AG09309 (cell line): ENCODE data around the gene NHLRC1.

Experiments
- DNase-seq: peaks from one replicate; pipeline ENCODE4 v3.0.0-alpha.2; 2010; ENCODE audit warnings: low read depth
- H3K4me3 ChIP-seq: 2 replicates; pipeline ENCODE4 v1.5.1; 2011; ENCODE audit warnings: mild to moderate bottlenecking, low read depth, low read length, moderate library complexity; ENCODE audit not compliant: control insufficient read depth
- TF ChIP-seq, protein P1 (sequence below): IDR thresholded peaks from 2 replicates; pipeline ENCODE4 v1.5.1; 2011; ENCODE audit warnings: mild to moderate bottlenecking, low read depth, low read length, inconsistent platforms; ENCODE audit not compliant: insufficient read depth, control insufficient read depth; ENCODE audit errors: missing control alignments

Gene NHLRC1

DNA sequence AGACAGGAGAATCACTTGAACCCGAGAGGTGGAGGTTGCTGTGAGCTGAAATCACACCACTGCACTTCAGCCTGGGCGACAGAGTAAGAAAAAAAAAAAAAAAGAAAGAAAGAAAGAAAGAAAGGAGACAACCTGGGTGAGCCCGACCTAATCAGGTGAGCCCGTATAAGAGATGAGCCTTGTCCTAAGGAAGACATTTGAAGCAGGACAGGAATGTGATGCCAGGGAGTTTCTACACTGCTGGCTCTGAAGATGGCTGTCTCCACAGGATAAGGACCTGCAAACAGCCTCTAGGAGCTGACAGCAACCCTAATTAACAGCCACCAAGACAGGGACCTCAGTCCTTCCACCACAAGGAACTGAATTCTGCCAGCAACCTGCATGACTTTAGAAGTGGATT lies 41.9 kb downstream of the NHLRC1 start:
- no peak overlapping the region for H3K4me3 ChIP-seq
- no peak for DNase-seq
- TF ChIP-seq, protein P1, sequence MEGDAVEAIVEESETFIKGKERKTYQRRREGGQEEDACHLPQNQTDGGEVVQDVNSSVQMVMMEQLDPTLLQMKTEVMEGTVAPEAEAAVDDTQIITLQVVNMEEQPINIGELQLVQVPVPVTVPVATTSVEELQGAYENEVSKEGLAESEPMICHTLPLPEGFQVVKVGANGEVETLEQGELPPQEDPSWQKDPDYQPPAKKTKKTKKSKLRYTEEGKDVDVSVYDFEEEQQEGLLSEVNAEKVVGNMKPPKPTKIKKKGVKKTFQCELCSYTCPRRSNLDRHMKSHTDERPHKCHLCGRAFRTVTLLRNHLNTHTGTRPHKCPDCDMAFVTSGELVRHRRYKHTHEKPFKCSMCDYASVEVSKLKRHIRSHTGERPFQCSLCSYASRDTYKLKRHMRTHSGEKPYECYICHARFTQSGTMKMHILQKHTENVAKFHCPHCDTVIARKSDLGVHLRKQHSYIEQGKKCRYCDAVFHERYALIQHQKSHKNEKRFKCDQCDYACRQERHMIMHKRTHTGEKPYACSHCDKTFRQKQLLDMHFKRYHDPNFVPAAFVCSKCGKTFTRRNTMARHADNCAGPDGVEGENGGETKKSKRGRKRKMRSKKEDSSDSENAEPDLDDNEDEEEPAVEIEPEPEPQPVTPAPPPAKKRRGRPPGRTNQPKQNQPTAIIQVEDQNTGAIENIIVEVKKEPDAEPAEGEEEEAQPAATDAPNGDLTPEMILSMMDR, result no peak

- TF ChIP-seq, protein P1, result no peak
- no peak for DNase-seq
- no peak overlapping the region for H3K4me3 ChIP-seq
These were observed 43.6 kb downstream of the NHLRC1 start for GRCh38 chr6:18078866-18079265.

DNA sequence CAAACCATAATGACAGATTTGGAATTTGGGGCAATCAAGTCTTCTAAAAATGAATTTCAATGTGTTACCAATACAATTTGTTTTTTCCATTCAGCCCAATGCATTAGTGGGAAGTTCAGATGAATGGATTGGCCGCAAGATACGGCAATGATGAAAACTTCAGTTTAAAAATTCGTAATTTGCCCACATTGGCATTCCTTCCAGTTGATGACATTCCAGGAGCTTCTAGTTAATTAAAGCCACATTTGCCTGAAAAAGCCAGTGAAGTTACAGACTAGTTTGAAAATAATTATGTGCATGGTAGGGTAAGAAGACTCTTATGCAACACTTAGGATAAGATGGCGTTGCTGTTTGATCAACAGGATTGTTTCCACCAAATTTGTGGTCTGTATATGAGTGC lies 46.2 kb downstream of the NHLRC1 start:
- TF ChIP-seq, protein P1, result no peak
- no peak overlapping the region for H3K4me3 ChIP-seq
- peak; percentile 75 for DNase-seq

DNA sequence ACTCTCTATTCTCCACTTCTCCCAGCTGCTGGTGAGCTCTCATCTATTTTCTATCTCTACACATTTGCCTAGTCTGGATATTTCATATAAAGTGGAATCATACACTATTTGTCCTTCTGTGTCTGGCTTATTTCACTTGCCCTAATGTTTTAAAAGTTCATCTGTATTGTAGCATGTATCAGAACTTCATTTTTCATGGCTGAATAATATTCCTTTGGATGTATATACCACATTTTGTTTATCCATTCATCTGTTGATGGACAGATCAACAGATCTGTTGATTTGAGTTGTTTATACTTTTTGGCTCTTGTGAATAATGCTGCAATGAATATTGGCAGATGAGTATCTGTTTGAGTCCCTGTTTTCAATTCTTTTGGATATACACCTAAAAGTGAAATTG lies 49.6 kb downstream of the NHLRC1 start:
- no peak overlapping the region for H3K4me3 ChIP-seq
- TF ChIP-seq, protein P1, result no peak
- no peak for DNase-seq

GRCh38 chr6:18070486-18070885 lies 52.0 kb downstream of the NHLRC1 start:
- TF ChIP-seq, protein P1, result no peak
- no peak for DNase-seq
- H3K4me3 ChIP-seq, result no peak overlapping the region
